Measurements from ENCODE around the gene C2orf49.
"Not testable (repeated sequence)": the region's sequence is repeated elsewhere in the genome, so short reads cannot be mapped to it uniquely, and the experiment has no call there.

The C2orf49 gene

DNA sequence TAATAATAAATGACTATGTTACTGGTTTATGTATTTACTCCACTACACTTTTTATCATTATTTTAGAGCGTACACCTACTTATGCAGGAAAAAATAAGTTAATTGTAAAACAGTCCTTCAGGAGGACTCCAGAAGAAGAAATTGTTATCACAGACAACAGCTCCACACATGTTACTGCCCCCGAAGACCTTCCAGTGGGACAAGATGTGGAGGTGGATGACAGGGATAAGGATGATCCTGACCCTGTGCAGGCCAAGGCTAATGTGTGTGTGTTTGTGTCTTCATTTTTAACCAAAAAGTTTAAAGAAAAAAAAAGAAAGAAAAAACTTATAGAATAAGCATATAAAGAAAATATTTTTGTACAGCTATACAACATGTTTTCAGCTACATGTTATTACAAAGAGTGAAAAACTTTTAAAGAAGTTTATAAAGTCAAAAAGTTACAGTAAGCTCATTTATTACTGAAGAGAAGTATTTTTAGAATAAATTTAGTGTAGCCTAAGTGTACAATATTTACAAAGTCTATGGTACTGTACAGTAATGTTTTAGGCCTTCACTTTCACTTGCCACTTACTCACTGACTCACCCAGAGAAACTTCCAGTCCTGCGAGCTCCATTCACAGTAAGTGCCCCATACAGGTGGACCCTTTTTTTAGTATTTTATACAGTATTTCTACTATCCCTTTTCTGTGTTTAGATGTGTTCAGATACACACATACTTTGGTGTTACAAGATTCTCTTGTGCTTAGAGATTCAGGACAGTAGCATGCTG is 15.3 kb upstream of the C2orf49 start:
- DNase-seq (ENCODE audit: low read depth in 2 of 2) = no peak

DNA sequence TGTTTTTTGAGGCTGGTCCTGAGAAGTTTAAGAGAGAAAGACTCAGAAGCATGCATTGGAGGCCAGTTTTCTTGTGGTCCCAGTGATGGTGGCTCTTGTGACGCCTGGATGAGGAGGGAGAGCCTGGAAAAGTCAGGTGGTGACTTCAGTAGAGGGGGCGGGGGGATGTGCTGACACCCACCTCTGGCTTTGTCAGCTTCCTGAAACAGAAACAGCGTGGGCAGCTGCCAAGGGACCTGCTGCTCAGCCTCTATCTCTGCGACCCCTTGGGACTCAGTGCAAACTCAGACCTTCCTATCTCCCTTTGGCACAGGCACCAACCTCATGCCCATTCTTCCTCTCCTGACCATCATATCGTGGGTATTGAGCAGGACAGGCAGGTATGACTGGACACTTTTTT is 14.2 kb upstream of the C2orf49 start:
- no peak for DNase-seq (ENCODE audit: low read depth in 2 of 2)

DNA sequence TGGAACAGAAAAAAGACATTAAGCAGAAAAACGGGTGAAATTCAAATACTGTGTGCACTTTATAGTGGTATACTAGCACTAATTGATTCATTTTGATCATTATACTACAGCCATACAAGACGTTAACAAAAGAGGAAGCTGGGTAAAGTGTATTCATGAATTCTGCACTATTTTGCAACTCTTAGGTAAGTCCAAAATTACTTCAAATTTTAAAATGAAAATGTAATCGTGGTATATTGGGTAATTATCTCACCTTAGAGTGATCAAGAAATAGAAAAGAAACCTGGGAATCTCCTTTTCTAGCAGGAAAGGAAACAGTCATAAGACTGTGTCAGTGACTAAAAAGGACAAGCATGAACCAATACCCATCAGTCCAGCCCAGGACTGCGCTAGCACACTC is 13.2 kb upstream of the C2orf49 start:
- no peak for DNase-seq (ENCODE audit: low read depth in 2 of 2)

DNA sequence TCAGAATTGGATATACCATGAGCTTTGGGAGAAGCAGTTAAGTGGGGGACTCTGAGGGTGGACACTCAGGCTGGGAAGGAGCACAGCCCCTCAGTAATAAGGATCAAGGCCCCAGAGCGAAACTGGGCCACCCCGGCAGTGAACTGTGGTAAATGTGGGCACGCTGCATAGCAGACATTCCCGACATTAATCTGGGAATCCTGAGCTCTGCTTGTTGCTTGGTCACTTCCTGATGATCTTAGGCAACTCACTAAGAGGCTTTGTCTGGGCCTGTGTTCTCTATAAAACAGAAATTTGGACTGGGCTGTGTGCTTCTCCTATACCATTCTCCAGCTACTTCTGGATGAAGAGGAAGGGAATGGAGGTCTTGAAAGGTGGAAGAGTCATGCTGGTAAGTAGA is 12.6 kb upstream of the C2orf49 start:
- no peak for DNase-seq (ENCODE audit: low read depth in 2 of 2)

DNA sequence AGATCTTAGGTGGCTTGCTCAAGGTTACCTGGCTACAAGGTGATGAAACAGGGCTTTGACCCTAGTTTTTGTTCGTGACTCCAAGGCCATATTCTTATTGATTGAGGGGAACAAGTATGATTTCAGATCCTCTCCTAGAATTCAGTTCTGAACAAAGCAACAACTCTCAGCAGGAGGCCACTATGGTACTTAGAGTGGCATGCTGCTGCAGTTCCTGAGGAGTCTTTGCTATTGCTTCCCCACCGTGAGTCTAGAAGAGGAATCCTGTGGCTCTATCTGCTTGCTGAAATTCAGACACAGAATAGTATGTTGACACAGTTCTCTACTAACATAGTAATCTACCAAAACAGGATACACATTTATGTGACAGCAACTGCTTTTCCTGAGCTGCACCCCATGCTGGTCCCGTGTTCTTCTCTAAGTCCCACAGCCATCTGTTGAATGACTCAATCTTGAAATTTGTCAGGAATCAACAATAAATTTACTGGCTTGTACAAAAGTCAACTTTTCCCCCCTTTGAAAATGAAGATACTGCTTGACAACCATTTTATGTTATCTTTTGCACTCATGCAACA is 11.9 kb upstream of the C2orf49 start:
- no peak for DNase-seq (ENCODE audit: low read depth in 2 of 2)

DNA sequence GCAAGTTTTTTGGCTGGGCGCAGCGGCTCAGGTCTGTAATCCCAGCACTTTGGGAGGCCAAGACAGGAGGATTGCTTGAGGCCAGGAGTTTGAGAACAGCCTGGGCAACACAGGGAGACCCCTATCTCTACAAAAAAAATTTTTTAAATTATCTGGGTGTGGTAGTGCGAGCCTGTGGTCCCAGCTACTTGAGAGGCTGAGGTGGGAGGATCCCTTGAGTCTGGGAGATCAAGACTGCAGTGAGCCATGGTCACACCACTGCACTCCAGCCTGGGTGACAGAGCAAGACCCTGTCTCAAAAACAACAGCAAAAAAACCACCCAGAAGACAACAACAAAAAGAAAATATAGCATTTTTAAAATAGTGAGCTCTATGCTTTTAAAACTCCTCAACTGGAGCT is 10.1 kb upstream of the C2orf49 start:
- DNase-seq (ENCODE audit: low read depth in 2 of 2) = not testable (repeated sequence)

DNA sequence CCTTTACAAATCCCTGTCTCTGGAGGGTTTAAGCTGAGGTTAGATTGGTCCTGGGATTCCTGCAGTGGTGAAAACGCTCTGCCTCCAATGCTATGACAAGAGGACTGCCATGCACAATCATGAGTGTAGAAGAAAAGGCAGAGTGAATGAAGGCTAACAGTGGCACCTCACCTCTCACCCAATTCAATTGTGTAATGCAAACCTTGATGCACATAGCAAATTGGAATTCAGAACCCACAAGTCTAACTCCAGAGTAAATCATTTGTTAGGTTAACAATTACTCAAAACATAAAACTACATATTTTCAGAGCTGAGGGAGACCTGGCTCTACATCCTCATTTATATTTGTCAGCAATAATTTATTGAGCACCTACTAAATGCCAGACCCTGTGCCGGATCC is 9.7 kb upstream of the C2orf49 start:
- DNase-seq (ENCODE audit: low read depth in 2 of 2) = no peak

DNA sequence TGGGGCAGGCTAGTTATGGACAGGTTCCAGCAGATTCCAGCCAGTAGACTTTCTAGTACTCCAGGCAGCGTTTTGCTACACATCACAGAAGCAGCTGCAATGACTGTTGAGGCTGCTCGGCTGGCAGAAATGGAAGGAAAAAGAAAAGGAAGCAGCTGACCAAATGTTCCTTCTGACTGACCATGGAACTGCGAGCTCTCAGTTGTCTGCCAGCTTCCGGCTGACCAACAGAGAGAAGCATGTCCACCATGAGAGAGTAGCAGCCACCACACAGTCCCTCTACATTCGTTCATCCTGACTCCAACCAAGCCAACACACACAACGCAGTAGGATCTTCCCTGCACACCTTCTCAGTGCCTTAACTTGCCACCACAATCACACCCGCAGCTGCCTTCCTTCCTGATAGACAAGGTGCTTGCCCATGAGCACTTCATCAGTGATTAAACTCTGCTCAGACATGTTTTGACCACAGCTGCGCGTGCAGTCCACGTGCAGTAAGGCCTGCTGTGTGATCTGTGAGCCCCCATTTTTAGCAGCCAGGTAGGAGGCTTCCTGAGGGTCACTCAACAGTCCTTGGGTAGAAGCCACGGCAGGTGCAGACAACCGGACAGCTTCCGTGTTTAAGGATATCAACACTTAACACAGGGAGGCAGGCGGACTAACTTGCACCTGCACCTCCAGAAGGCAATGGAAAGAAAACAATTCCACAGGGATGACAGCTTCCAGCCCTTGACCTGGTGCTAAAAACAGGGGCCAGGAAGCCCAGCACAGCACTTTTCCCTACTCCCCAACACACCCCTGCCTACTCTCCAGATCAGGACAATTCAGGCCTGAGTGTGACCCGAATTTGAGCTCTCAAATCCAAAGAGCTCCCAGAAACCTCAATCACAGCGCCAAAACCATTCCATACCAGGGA is 8.8 kb upstream of the C2orf49 start:
- DNase-seq (ENCODE audit: low read depth in 2 of 2) = no peak

DNA sequence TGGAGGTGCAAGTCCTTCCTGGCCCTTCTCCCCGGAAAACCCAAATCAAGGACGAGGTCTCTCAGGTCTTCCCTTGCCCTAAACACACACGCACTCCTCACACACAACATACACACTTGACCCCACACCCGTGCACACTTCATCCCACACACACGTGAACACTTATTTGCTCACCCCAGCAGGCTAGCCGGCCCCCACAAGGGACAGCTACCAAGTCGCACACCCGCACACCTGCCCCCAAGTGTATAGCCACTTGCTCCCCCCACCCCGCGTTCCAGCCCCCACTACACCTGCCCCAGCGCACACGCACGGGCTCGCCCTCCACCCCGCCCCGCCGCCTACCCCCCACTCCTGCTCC is 8.2 kb upstream of the C2orf49 start:
- no peak for DNase-seq (ENCODE audit: low read depth in 2 of 2)

DNA sequence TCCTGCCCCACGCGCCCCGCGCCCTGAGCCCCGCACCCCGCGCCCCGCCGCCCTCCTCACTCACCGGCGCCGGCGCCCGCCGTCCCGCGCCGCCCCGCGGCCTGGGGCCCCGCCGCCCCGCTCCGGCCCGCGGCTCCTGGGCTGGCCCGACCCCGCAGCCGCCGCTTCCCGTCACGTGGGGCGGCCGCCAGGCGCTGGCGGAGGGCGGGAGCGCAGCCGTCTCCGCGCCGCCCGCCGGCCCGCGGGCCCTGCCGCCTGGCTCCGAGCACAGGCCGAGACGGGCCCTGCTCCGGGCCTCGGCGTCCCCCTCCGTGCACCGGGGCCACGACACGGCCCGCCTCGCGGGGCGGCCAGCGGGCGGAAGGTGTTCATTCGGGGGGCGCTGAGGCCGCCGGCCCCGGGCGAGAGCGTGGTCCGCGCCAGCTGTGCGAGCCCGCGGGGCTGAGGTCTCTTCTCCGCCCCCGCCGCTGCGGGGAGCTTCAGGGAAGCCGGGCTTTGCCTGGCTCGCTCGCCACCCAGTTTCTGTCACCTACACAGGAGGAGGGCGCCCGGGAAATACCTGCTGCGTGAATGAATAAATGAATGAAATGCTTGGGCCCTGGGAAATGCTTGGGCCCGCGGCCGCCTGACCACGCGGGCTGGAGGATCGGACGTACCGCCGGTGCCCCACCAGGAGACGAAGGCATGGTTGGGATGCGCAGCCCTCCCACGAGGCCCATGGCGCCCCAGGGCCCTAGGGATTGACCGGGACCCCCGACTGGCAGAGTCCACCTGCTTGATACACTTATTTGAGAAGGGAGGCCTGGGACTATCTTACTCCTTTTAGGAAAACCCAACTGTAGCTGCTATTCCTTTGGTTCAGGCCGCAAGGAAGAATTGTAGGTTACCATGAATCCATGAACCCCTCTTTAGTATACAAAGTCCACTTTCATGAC is 7.5 kb upstream of the C2orf49 start, which contains the start of gene TGFBRAP1:
Gene TGFBRAP1, minus strand, starts transcription at position 175 of the 935 bp plus-strand sequence. CDS start 21,434 bp downstream, outside the sequence.
- DNase-seq (ENCODE audit: low read depth in 2 of 2) = peak; percentile 27 to 48

DNA sequence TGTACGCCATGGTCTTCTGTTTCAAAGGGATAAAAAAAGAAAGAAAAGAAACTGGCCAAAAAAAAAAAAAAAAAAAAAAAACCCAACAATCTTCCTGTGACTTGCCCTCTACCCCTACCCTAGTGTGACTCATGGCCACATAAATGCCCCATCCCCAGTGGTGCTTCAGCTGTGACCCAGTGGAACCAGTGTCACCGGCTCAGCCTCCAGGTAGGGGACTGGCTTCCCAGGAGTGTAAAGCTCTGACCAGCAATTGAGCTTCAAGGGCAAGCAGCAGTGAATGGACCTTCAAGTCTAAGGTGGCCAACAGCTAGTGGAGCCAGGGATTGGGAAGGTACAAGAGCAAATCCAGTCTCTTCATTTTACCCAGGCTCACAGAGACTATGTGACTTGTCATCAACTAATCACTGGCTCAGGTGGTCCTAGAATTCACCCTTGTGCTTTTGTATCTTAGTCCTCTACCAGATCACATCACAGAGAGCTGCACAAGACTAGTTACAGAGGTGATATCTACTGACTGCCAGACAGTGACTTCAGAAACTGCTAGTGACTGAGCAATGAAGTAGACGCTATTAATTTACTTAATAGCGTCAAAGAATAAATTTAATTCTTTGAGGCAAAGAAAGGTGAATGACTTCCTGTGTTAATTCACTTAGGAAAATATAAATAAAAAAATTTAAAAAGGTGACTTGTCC is 6.5 kb upstream of the C2orf49 start:
- DNase-seq (ENCODE audit: low read depth in 2 of 2) = no peak

DNA sequence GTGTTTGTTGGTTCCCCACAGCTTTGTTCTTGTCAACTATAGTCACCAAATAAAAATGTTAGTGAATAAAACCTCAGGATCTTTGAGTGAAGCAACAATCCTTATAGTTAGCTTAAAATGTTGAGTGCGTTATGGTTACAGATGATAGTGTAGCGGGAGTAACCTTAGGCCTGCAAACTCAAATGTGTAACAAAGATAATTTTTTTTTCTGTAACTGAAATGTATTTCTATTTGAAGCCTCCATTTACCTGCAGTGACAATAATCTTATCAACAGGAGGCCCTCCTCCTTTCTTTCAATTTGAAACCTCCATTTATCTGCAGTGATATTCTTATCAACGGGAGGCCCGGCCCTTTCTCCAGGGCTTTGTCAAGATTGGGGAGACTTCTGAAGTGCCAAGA is 3.1 kb upstream of the C2orf49 start:
- DNase-seq (ENCODE audit: low read depth in 2 of 2) = no peak

DNA sequence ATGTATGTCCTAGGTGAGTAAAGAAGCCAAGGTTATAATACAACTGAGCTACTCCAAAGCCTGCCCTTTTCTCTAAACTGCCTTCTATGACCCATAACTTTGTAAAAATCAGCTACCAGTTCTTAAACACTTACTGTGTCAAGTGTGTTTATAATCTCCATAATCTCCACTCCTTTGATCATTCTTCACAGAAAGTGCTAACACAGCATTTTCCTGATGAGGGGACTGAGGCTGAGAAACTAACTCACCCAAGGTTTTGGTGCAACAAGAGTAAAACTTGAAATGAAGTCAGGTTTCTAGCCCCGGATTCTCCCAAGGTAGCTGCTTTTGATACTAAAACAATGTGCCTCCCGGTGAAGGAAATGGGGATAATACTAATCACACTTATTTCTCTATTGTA is 1.9 kb upstream of the C2orf49 start:
- DNase-seq (ENCODE audit: low read depth in 2 of 2) = no peak

DNA sequence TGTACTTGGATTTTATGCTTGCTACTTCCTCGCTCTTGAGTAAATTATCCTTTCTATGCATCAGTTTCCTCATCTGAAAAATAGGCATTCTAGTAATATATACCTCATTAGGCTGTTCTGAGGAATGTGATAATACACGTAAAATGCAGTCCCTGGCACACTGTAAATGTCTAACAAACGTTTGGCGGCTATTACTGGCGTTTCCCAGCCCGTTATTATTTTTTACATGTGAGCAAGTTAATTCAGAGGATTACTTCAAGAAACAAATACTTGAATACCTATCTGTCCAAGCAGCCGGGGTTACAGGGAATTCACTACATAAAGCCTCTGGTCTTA is 586 bp upstream of the C2orf49 start:
- no peak for DNase-seq (ENCODE audit: low read depth in 2 of 2)

DNA sequence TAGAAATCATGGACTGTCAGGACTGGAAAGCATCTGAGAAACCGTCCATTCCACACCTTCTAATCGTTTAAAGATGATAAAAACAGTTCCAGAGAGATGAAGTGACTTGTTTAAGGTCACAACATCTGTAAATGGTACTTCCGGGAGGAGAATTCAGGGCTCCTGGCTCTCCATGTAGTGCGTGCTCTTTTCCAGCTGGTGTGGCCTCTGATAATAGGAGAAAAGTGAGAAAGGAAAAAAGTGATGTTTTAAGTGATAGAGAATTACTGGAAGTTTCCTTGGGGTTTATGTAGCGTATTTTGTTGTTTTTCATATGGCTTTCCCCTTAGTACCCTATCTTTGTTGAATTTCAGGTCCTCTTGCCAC is 663 bp downstream of the C2orf49 start:
- DNase-seq (ENCODE audit: low read depth in 2 of 2) = no peak

DNA sequence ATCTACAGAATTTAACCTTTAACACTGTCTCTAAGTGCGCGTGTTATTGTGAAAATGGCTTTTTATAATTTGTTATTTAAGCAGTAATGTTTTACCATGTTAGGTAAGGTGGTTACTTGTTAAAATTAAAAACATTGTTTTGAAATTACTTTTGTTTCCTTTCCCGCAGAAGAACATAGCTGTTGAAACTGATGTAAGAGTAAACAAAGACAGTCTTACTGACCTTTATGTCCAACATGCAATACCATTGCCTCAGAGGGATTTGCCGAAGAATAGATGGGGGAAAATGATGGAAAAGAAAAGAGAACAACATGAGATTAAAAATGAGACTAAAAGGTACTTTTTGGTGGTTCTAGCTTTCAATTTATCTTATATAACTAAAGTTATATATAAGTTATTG is 2.1 kb downstream of the C2orf49 start:
- DNase-seq (ENCODE audit: low read depth in 2 of 2) = no peak

DNA sequence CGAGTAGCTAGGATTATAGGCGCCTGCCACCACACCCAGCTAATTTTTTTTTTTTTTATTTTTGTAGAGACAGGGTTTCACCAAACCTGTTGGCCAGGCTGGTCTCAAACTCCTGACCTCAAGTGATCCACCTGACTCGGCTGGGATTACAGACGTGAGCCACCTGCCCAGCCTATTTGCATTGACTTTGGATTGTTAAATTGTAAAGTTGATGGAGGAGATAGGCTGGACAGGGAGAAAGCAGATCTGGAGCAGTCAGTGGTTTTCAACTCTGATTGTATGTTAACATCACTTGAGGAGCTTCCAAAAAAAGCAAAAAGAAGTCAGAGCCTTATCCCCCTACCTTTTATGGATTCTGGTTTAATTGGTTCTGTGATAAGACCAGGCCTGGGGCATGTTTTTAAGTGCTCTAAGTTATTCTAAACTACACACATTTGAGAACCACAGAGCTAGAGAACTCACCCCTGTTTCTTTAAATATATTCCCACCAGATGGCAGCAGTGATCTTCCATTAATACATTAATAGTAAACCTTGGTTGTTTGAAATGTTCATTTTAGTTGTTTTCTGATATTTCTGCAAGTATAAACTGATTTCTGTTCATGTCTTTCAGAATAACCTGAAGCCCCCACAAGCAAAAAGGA is 7.5 kb downstream of the C2orf49 start:
- DNase-seq (ENCODE audit: low read depth in 2 of 2) = no peak

DNA sequence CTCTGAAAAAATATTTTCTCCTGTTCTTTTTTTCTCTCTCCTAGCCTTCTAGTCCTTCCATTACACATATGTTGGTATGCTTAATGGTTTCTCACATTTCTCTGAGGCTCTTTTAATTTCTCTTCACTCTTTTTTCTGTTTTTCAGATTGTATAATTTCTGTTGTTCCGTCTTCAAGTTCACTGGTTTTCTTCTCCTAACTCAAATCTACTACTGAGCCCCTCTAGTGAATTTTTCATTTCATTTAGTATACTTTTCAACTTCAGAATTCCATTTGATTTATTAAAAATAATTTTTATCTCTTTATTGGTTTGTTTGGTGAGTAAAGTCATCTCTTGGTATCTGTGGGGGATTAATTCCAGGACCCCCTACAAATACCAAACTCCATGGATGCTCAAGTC is 19.8 kb downstream of the C2orf49 start:
- no peak for DNase-seq (ENCODE audit: low read depth in 2 of 2)

DNA sequence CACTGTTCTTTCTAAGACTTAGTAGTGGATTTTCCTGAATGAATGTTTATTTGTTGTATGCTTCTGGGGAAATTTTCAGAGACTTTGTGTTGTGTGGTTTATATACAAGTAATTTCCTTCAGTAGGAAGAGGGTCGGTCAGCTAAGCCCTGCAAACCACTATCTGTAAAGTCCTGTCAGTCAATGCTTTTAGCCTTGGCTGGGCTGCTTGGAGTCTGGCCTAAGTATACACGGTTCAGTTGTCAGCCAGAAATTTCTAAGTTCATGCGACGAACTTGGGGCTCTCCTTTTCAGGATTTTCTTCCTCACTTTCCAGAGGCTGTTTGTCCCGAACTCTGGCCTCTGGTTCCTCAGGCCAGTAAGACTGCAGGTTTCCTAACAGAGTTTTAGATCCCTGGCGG is 21.3 kb downstream of the C2orf49 start:
- DNase-seq (ENCODE audit: low read depth in 2 of 2) = no peak

DNA sequence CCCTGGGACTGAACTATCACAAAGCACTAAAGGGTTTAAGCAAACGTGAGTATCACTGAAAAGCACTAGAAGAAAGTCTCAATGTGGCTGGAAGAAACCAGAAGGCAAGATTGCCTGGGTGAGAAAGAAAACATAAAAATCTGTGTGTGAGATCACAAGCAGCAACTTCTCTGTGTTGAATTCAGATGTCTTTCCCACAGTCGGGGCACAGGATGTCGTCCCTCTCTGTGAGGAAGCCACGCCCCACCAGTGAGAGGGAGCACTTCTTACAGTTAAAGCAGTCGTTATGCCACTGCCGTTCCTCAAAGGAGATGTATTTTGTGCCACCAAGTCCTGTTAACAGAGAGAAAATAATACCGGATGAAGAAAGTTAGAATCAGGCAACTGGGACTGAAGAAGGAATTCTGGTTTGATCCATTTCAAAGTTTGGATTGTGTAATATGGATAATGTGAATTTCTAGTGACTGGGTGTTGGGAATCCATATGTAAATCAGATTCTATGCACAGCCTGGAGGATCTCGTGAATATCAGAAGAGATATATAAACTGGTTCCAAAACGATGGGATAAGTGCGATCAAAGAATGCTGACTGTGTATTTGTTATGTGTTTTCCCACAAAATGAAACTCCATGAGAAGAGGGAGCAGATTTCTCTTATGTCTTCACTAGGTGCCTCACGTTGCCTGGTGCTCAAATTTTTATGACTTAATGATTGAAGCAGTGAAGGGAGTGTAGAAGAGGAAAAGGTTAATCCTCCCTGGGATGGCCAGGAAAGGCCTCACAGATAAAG is 24.0 kb downstream of the C2orf49 start:
- no peak for DNase-seq (ENCODE audit: low read depth in 2 of 2)

All from stimulated activated CD4-positive, alpha-beta T cell treated with anti-CD3 and anti-CD28 coated beads, Interleukin-15, amount 100 ng/mL, for 48 hours (primary cell).